HS-27A (cell line): Measurements from ENCODE around the gene MBP.

Experiments used
- DNase-seq: peaks from one replicate; pipeline ENCODE4 v3.0.0-alpha.2; 2012; ENCODE audit warnings: low read depth, missing footprints

Gene MBP

GRCh38 chr18:77133835-77134496 is 1.4 kb upstream of the MBP start:
- no peak for DNase-seq

GRCh38 chr18:77133051-77133834 is 660 bp upstream of the MBP start:
- DNase-seq, result no peak

GRCh38 chr18:77131652-77132368 is 773 bp downstream of the MBP start:
- DNase-seq, result no peak

GRCh38 chr18:77131100-77131651 is 1.4 kb downstream of the MBP start:
- DNase-seq, result no peak

- no peak for DNase-seq
Measured at GRCh38 chr18:77130229-77131099, 2.1 kb downstream of the MBP start.

- DNase-seq, result no peak
Measured at GRCh38 chr18:77129150-77129551, 3.4 kb downstream of the MBP start.

- DNase-seq, result no peak
Measured at GRCh38 chr18:77127769-77128671, 4.6 kb downstream of the MBP start.

- no peak for DNase-seq
Measured at GRCh38 chr18:77124452-77124922, 8.1 kb downstream of the MBP start.

- DNase-seq, result no peak
Measured at GRCh38 chr18:77123320-77124231, 9.0 kb downstream of the MBP start.

GRCh38 chr18:77121523-77121922 is 11.1 kb downstream of the MBP start:
- DNase-seq, result no peak

- DNase-seq, result no peak
Measured at GRCh38 chr18:77119851-77120491, 12.6 kb downstream of the MBP start.

- DNase-seq, result no peak
Measured at GRCh38 chr18:77119101-77119850, 13.3 kb downstream of the MBP start.

- no peak for DNase-seq
Measured at GRCh38 chr18:77118256-77119090, 14.1 kb downstream of the MBP start.

GRCh38 chr18:77116201-77117080 is 16.1 kb downstream of the MBP start:
- no peak for DNase-seq

GRCh38 chr18:77115192-77115953 is 17.2 kb downstream of the MBP start:
- DNase-seq, result no peak
